Hematopoietic multipotent progenitor cell (in vitro differentiated cells): ENCODE measurements around the gene ESYT2. TPM values are rescaled to one million over a fixed set of nuclear protein-coding genes. Genes with fewer than 3 reads are reported as not detected.
A peak's percentile ranks its signal among the peaks of the same experiment; 100 is the strongest.

ENCODE experiments used
- DNase-seq, 3 donors: peaks; one replicate each; pipeline ENCODE4 v3.0.0-alpha.2; 2011 to 2015; ENCODE audit warnings: low read depth in 2 of 3, low spot score in 2 of 3
- total RNA-seq: library from RNA; depleted of rRNA; stranded (reverse); fragments of >200 nt; gene quantifications from one replicate; pipeline ENCODE4 v1.2.3, GENCODE V29; 2012

Gene ESYT2
- total RNA-seq, 1 donor = 154 TPM

GRCh38 chr7:158749396-158749795 lies 79.9 kb downstream of the ESYT2 start:
- no peak for DNase-seq

GRCh38 chr7:158748335-158748734 lies 81.0 kb downstream of the ESYT2 start:
- DNase-seq = no peak

- no peak for DNase-seq
Observed at GRCh38 chr7:158747408-158747807, 81.9 kb downstream of the ESYT2 start.

- no peak for DNase-seq
Observed at GRCh38 chr7:158746957-158747356, 82.4 kb downstream of the ESYT2 start.

- no peak for DNase-seq
Observed at GRCh38 chr7:158745057-158745715, 84.1 kb downstream of the ESYT2 start.

- DNase-seq = no peak
Observed at GRCh38 chr7:158744070-158744469, 85.2 kb downstream of the ESYT2 start.

- DNase-seq = no peak
Observed at GRCh38 chr7:158743219-158743618, 86.1 kb downstream of the ESYT2 start.

- DNase-seq = no peak
Observed at GRCh38 chr7:158742065-158742821, 87.1 kb downstream of the ESYT2 start.

- DNase-seq = no peak
Observed at GRCh38 chr7:158741294-158741666, 88.0 kb downstream of the ESYT2 start.

- DNase-seq = no peak
Observed at GRCh38 chr7:158740657-158741293, 88.5 kb downstream of the ESYT2 start.

- DNase-seq = peak in 2 of 3 donors; percentile 50 to 71
Observed at GRCh38 chr7:158740013-158740656, 89.2 kb downstream of the ESYT2 start.

GRCh38 chr7:158738841-158739240 lies 90.5 kb downstream of the ESYT2 start:
- no peak for DNase-seq

- DNase-seq = no peak
Observed at GRCh38 chr7:158737064-158737695, 92.1 kb downstream of the ESYT2 start.

GRCh38 chr7:158735935-158736334 lies 93.4 kb downstream of the ESYT2 start:
- no peak for DNase-seq

- DNase-seq = no peak
Observed at GRCh38 chr7:158734861-158735260, 94.4 kb downstream of the ESYT2 start.

- no peak for DNase-seq
Observed at GRCh38 chr7:158733775-158734494, 95.4 kb downstream of the ESYT2 start.

- no peak for DNase-seq
Observed at GRCh38 chr7:158733220-158733519, 96.1 kb downstream of the ESYT2 start.

- DNase-seq = no peak
Observed at GRCh38 chr7:158732494-158733219, 96.7 kb downstream of the ESYT2 start.

- DNase-seq = no peak
Observed at GRCh38 chr7:158731761-158732160, 97.5 kb downstream of the ESYT2 start.
